HUES48 (cell line): ENCODE measurements around the gene MAP4.
A peak's percentile ranks its signal among the peaks of the same experiment; 100 is the strongest.

ENCODE experiments used
- H3K27ac ChIP-seq: one replicate; pipeline ENCODE4 v1.7.0; 2013; ENCODE audit warnings: low read depth, low read length, inconsistent platforms
- H3K27me3 ChIP-seq: 2 replicates; pipeline ENCODE4 v1.6.1; 2013; ENCODE audit warnings: mild to moderate bottlenecking, low read length; ENCODE audit not compliant: control insufficient read depth, insufficient read depth
- H3K36me3 ChIP-seq: 2 replicates; pipeline ENCODE4 v1.6.1; 2013; ENCODE audit warnings: low read length; ENCODE audit not compliant: control insufficient read depth, insufficient read depth
- H3K4me1 ChIP-seq: 2 replicates; pipeline ENCODE4 v1.6.1; 2013; ENCODE audit warnings: mild to moderate bottlenecking, low read length; ENCODE audit not compliant: control insufficient read depth, insufficient read depth
- H3K4me3 ChIP-seq: 2 replicates; pipeline ENCODE4 v1.5.1; 2013; ENCODE audit warnings: mild to moderate bottlenecking, low read depth, low read length
- H3K9ac ChIP-seq: 2 replicates; pipeline ENCODE4 v1.6.1; 2013; ENCODE audit warnings: mild to moderate bottlenecking, low read depth, low read length, moderate library complexity
- H3K9me3 ChIP-seq: 2 replicates; pipeline ENCODE4 v1.6.1; 2013; ENCODE audit warnings: low read length; ENCODE audit not compliant: control insufficient read depth, insufficient read depth

Gene MAP4

DNA sequence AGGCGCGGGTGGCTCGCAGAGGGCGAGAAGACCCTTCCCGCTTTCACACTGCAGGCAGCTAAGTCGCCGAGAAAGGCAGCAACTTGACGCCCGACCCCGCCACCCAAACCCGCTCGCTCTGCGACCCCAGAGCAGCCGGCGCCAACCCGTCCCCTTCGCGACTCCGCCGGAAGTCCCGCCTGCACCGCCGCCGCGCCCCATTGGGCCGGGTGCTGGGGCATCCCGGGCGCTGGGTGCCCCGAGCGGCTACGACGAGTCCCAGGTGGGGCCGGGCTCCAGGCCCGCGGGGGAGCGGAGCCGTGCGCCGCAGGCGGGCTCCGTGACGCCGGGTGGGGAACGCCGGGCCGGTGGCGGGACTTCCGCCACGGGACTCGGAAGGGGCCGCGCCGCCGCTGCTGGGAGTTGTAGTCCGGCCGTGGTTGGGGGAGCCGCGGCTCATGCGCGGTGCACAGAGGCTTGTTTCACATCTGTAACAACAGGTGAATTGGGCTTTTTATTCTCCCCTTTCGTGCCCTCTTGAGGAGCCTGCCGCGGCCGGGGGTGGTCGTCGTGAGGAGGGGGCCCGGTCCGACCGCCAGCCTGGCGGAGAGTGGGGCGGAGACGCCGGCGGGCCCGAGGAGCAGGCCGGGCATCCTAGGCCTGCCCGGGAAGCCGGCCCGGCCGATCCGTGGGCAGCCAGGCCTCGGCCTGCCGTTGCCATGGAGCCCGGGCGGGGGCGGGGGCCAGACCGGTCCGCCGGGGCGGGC lies 213.3 kb downstream of the MAP4 start, which contains the start of gene DHX30:
DHX30 (plus strand) TSS at position 405 of the 746 bp plus-strand sequence. CDS start 7,546 bp downstream, outside the sequence.
- Histone ChIP-seq H3K4me3 (peak within 1 kb of the TSS; percentile 91), H3K9me3 (no peaks in the 10 kb centered on the region), H3K27ac (peak within 1 kb of the TSS; percentile 97), H3K9ac (peak within 1 kb of the TSS; percentile 77), H3K4me1 (peaks cover 4% of the 10 kb centered on the region; the same call in 1 of the 2 replicates), H3K36me3 (peaks cover 22% of the 10 kb centered on the region), H3K27me3 (no peaks in the 10 kb centered on the region)
